Transverse colon (tissue), 3 donors: ENCODE data around the gene VPS41.

Experiments used
- EP300 ChIP-seq: sonication (generic); formaldehyde crosslinking; IDR thresholded peaks from one replicate; pipeline ENCODE4 v1.6.1; 2017; ENCODE audit warnings: antibody characterized with exemption, low read depth
- TF ChIP-seq, protein P1 (sequence below), 5 experiments: fragments of 200-600 bp in 3 of 5; fragments of 450-650 bp in 2 of 5; sonication (generic) in 3 of 5; IDR thresholded peaks; 1 replicate in 2 of 5; 2 replicates in 3 of 5; pipeline ENCODE4 v1.5.1; 2016 to 2017; ENCODE audit warnings: antibody characterized with exemption in 5 of 5, inconsistent platforms in 3 of 5, mild to moderate bottlenecking in 2 of 5, moderate library complexity in 1 of 5

DNA sequence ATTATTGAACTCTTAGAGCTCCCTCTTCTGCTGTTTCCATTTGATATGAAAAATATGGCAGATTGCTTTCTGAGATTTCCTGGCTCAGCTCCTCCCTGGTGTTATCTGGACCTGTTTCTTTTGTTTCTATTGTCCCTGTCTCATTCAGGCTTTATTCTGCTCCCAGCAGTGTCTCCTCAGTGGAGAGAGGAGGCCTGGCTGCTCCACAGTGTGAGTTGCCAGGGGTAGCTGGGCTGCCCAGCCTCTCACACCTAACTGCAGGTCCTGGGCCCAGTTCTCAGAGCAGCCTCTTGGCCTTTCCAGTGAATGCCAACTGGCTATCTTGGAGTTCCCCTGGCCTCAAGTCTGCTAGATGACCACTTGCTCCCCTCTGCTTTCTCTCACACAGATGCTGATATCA, 127.0 kb downstream of the VPS41 start:
- TF ChIP-seq, protein P1, sequence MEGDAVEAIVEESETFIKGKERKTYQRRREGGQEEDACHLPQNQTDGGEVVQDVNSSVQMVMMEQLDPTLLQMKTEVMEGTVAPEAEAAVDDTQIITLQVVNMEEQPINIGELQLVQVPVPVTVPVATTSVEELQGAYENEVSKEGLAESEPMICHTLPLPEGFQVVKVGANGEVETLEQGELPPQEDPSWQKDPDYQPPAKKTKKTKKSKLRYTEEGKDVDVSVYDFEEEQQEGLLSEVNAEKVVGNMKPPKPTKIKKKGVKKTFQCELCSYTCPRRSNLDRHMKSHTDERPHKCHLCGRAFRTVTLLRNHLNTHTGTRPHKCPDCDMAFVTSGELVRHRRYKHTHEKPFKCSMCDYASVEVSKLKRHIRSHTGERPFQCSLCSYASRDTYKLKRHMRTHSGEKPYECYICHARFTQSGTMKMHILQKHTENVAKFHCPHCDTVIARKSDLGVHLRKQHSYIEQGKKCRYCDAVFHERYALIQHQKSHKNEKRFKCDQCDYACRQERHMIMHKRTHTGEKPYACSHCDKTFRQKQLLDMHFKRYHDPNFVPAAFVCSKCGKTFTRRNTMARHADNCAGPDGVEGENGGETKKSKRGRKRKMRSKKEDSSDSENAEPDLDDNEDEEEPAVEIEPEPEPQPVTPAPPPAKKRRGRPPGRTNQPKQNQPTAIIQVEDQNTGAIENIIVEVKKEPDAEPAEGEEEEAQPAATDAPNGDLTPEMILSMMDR (IDR thresholded peaks at IDR 0.05), result no peak
- TF ChIP-seq EP300, result no peak
